Fibroblast of skin of right quadriceps (primary cell): ENCODE data around the gene TCERG1L.

ENCODE experiments used
- DNase-seq: peaks from one replicate; pipeline ENCODE4 v3.0.0-alpha.2; 2013

TCERG1L gene

DNA sequence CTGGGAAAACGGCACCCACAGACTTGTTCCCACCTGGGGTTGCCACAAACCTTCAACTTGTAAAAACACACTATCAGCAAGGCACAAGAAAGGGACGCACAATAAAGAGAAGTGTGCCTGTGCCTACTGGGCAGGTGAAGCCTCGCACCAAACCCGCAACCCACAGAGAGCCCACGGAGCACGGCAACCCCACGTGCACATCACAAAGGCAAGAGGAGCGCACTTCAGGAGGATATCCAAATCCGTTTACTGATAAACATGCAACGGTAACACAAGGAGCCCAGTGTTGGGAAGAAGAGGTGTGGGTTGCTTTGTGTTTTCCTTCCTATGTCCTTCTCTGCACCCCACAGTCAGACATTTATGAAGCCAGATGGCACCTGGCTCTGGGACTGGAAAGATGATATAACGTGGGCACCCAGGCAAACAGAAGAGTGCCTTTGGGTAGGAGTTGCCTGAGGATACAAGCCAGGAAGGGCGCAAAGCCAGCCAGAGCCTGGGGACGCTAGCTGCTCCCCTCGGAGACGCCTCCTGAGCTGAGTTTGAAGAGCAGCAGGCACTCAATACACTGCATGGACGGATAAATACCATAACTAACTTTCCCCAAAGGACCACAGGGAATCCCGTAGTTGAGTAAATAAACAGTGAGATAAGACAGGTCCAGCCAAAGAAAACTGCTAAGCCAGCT is 41.6 kb downstream of the TCERG1L start:
- DNase-seq = no peak

DNA sequence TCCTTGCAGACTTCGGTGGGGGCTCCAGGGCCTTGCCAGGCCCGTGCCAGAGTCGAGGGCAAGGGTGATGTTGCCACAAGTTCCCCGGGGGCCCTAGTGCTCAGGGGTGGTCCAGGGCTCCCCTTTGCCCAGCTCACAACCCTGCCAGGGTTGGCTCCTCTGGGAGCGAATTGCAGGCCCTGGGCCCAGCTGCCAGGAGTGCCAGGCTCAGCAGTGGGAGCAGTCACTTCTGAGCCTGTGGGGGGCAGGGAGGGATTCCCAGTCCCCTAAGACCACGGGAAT is 43.8 kb downstream of the TCERG1L start:
- DNase-seq = no peak

DNA sequence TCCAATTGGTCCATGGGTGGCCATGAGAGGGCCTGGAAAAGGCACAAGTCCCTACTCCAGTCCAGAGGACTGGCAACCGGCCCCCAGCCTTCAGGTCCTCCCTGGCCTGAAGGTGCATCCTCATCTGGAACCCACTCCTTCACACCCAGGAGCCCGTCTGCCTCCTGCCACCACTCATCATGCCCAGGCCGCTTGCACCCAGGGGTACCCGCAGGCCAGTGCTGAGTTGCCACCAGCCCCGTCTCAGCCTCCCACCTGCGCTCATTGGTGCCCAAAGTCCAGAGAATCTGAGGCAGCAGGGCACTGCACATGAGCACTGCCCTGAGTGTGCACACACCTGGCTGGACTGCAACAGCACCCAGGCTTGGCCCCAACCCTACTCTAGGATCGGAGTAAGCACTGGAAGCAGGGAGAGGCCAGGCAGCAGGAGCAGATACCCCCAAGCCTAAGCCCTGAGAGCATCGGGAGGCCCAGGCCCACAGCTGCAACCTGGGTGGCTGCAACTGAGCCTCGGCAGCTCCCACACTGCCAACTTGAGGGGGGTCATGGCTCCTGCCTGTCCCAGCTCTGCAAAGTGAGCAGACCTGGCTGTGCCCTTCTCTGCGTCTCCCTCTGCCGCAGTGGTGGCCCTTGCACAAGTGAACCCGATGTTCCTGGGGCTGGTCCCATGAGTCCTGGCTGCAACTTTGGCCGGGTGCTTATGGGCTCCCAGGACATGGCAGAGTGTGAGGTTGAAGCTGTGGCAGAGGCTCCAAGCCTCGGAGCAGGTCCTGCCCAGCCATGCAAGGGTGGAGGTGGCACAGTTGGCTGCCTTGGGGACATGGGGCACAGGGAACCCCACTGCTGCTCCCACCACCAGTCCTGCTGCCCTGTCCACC is 44.3 kb downstream of the TCERG1L start:
- DNase-seq = no peak

DNA sequence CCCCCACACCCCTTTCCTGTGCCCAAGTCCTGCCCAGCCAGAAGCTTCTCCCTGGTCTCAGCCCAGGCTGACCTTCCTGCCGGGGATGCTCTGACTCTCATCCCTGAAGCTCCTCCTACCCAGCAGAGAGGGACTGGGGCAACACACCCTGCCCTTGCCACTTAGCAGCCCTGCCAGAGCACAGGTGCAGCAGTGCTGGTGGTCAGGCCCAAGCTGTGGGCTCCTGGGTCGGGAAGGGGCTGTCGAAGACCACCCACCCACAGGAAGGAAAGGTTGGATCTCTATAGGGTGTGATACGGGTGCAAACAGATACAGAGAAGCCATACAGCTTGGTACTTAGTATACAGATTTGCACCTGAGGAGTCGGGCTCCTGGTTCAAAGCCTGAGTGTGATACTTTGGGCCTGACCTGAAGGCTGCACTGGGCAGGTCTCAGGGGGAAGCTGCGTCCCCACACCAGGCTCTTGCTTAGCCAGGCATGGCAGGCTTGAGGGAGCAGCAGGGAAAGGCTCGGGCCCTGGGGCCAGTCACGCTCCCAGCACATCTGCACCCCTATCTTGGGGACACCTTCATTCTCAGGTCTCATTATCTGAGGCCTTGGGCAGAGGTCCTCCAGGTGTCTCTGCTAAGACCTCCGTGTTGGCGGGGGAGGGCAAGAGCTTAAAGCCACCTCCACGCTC is 47.3 kb downstream of the TCERG1L start:
- DNase-seq = no peak

DNA sequence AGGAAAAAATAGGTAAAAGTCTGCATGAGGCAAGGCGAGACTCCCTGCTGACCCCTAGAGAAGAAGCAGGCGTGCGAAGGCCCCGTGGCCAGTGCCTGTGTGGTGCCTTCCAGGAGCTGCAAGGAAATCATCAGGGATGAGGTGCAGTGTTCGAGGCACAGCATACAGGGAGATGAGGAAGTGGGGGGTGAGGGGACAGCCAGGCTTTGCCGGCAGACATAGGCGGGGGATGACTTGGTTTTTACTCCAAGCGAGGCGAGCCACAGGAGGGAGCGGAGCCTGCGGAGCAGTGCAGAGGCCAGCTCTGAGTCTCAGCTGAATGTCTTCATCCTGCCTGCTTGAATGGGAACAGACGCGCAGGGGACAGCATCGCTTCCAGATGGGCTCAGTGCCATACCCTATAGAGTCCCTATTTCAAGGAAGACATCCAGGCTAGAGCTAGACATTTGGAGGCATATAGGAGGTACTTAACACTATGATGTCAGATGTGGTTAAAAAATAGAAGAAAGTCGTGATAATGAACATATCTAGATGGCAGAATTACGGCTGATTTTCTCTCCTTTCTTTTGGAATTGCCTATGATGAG is 49.5 kb downstream of the TCERG1L start:
- DNase-seq = no peak

DNA sequence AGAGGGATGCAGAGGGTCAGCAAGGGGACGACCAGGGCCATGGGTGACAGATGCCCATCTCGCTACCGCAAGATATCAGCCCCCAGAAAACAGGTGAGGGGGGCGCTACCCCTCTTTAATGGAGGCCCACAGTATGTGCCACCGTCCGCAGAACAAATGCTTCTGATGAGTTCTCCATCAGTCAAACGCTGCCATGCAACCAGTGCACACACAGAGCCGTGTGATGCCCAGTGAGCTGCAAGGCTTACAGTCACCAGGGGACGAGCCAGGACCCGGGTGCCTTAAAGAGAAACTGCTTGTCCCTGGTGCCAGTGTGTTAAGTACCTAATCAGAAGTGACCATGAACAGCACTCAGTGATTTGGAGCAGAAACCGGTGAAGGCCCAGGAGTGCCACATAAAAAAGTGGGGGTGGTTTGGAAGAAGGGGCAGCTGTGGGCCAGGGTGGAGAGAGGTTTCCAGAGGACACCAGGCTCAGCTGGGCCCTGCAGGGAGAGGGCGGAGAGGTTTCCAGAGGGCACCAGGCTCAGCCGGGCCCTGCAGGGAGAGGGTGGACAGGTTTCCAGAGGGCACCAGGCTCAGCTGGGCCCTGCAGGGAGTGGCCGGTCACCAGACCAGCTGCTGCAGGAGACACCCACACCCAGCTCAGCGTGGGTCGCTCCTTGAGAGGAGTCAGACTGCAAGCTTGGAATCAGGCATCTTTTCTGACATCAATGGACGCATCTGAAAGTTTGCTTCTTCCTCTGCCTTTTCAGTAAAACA is 50.9 kb downstream of the TCERG1L start:
- no peak for DNase-seq

DNA sequence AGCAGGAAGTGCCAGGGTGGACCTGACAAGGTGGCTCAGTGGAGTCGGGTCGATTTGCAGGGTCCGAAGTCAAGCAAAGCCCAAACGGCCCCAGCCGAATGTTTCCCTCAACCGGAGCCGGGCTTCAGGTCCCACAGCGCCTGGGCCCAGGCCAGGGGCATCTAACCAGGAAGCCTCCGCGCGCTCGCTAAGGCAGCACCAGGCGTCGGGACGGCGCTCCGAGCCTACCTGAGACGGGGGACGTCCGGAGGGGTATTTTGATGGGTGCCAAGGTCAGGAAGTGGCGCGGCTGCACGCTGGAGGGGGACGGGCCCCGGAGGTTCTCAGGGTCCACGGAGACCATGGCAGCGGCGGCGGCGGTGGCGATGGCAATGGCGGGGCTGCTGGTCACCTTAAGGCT is 51.5 kb downstream of the TCERG1L start:
- DNase-seq = no peak

DNA sequence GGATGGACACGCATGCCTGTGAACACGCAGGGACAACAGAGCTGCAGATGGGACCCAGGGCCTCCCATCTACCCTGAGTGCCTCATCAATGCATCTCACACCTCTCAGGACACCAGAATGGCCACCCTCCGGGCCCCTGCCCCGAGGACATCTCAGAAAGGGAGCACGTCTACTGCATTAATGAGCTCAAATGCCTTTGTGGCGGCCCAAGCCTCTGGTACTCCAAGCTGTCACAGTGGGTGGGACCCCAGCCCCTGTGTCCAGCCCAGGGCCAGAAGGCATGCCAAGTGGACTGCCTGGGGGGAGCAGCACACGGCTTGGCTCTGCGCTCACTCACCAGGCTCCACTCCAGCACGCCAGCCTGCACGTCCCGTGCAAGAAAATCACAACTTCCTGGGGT is 52.0 kb downstream of the TCERG1L start:
- no peak for DNase-seq

DNA sequence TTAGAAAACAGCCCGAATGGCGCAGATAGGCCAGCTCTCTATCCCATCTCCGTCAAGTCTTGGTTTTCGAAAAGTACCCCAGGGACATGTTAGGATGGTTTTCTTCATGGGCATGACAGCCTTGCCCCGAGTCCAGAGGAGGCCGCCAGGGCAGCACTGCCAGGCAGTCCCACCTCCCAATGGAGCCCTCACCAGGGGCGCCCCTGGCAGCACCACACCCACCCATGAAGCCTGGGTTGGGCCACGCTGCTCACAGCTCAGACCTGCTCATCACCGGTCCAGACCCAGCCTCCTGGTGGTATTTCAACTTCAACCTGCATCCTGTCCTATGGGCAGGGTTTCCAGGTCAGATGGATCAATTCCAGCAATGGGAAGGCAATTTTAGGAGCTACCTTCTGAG is 53.3 kb downstream of the TCERG1L start:
- no peak for DNase-seq

DNA sequence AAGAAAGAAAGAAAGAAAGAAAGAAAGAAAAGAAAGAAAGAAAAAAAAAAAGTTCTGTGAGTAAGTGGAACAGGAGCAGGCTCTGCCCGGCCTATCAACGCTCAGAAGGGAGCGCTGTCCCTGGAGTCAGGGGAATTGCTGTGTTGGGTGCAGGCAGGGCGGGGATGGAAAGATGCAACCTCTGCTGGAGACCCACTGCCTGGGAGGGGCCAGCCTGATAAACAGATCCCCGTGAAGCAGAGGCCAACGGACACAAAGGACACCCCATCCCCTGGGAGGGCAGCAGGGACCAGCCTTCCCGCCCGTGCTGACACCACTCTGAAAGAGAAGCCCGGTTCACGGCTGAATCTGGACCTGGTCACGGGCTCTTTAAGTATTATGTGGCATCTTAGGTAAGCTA is 54.5 kb downstream of the TCERG1L start:
- DNase-seq = no peak

DNA sequence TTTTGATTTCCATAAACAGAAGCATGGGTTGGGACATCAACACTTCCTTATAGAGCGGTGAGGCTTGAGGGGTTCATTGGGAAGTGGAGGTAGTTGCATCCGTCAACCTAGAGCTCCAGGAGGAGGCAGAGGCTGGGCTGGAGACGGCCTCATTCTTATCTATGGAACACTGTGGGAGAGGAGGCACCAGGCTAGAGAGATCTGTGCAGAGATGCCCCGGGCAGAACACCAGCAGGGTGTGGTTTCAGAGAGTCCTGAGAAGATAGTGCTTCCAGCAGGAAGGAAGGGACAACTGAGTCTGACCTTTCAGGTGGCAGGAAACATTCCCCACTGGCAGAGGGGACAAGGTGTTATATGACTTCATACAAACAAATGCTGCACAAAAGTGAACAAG is 56.7 kb downstream of the TCERG1L start:
- DNase-seq = no peak

DNA sequence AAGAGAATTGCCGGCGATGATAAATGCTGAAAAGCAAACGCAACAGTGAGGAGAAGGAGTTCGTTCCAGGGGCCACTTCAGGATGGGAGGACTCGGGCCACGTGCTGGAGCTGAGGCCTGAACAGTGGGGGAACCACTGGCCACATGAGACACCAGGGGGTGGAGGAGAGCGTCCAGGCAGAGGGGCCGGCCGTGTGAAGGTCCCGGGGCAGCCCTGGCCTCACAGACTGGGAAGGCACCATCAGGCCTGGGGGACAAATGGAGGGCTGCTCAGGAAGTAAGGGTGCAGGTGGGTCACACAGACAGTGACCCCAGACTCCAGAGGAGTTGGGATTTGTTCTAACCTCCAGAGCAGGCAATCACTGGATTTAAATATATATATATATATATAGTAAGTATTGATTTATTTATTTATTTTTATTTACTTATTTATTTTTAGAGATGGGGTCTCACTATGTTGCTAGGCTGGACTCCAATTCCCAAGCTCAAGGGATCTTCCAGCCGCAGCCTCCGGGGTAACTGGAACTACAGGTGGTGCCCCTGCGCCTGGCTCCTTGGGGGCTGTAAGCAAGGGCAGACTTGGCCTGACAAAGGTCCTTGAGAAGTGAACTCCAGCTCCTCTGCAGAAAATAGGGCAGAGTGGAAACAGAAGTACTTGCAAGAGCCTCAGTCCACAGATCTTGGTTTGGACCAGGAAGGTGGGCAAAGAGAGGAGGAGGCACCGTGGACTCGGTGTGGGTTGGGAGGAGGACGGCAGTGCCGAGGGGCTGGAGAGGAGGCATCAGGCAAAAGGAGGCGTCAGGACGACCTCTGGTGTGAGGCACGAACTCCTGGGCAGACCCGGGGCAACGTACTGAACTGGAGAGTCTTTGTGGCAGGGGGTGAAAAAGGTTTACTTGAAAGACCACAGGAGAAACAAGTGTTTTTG is 57.3 kb downstream of the TCERG1L start:
- no peak for DNase-seq

DNA sequence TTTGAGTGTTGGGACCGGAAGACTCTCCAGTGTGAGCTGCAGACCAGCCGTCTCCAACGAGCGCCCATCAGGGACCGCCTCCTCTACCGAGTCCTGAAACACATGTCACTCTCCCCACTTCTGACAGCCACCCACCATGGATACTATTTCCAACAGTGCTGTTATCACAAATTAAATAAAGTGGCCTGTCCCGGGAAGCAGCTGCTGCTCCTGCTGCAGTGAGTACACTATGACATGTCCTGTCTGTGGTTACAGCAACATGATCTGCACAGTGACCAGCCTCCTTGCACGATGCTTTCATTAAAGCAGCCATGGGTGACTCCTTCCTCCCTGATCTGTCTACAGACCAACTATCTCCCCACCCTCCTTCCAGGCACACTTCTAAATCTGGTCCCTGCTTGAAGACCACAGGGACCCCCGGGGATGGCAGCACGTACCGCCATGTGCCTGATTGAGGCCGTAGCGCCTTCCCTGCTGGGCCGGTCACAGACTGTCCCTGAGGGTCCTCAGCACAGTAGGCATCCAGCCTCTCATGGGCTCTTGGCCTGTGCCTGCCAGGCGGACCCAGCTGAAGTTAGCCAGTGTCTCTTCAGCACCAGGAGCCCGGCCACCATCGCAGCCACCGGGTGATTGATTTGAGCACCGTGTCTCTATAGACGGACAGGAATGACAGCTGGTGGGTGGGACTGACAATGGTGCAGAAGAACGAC is 58.8 kb downstream of the TCERG1L start:
- no peak for DNase-seq

DNA sequence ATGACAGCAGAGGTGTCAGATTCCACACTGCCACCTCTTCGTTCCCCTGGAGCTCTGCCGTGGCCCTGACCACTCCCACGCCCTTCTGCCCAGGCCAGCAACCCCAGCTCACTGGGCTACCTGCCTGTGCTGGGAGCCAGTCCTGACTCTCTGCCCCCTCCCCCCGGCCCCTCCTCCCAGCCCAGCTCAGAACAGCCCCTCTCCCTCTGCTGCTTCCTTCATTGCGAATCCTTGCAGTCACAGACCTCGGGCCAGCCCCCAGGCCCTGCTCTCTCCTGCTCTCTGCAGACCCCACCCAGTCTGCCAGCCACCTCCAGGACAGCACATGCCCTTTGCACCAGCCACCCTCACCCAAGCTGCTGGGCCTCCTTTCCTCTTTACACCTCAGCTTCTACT is 60.4 kb downstream of the TCERG1L start:
- DNase-seq = no peak

DNA sequence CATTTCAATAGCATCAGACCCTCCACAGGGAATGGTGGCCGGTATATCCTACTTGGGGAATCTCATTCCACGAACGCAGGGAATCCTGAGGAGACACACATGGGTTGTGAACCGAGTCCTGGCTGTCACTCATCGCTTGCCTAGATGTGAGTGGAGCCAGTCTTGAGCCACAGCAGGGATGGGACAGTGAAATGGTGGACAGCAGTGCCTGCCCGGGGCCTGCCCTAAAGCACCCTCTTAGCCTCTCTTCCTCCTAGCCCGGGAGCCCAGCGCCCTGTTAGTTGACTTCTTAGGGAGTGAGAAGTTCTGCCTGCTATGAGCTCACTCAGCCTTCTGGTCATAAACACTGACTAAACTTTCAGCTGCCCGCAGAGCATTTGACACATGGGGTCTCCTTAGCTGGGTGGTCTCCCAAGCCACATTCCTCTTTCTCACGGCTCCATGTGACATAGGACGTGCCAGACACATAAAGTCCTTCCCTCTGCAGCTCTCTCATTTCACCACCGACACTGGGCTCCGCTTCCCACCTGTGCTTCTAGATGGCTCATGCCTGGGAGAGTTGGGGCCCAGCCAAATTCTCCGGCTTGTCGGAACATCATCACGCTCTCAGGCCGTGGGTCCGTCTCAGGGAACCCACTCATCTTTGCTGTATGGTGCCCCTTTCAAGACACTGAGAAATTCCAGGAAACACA is 60.9 kb downstream of the TCERG1L start:
- DNase-seq = no peak

DNA sequence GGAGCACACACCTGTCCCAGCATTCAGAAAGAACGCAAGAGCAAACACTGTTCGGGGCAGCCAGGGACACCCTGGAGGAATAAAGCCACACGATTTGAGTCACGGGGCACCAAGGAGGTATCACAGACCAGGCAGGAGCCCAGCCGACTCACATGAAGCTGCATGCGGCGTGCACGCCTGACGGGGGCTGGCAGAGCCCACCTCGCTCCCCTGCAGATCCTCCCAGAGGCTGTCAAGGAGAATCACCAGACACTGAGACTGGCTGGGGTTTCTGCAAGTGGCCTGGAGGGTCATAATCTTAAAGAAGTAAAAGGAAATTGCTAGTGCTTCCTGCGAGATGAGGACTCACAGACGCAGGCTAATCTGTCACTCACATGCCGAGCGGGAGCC is 61.6 kb downstream of the TCERG1L start:
- no peak for DNase-seq

DNA sequence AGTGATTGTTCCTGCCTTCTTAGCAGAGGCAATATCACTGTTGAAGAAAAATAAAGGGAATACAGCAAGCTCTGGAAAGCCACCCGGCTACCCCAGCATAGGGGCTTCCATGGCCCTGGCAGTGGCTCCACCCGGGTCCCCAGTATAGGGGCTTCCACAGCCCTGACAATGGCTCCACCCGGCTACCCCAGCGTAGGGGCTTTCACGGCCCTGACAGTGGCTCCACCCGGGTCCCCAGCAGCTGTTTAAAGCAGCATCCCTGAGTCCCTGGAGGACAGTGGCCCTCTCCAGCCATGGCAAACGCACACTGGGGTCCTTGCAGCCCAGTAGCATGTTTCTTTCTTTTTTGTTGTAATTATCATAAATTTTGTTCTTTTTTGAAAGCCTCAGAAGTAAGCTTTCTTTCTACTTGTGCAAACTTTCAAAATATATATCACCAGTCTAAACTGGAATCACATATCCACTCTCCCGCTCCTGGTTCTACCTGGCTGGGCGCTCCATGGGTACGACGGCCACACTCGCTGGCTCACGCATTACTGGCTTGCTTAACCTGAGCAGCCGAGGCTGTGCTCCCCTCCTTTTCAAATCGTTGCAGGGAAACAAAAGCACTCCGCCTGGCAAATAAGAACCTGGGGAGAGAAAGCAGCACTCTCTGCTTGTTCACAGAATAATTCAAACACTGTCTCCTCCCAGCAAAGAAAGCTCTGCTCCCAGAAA is 62.1 kb downstream of the TCERG1L start:
- DNase-seq = no peak

DNA sequence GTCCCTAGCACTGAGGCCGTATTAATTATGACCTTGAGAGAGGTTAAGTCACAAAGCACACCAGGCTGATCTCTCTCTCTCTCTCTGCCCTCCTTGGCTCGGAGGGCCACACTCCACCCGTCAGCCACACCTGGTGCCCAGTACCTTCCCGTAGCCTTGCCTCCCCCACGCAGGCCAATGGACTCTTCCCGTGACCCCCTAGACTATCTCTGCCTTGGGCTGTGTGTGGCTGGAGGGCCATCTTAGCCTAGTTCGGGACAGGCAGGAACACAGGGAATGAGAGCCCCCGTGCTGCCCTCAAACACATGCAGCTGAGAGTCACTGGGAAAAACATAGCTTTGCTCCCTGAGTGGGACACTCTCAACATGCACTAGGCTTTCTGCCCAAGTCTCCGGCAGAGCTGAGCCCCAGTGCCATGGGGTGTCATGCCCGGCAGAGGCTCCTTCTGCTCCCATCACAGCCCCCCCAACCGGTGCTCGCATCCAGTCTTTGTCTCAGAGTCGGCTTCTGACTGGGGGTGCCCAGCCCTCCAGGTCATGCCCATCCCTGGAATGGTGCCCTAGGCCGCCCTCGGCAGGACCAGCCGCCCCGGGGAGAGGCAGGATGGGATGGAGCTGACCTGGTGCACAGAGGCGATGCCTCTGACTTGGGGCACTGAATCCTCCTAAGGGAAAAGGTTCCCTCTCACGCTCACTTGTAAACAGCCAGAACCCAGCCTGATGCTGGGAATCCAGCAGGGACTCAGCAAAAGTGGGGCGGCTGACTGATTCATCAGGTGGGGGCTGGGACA is 63.0 kb downstream of the TCERG1L start:
- DNase-seq = no peak

DNA sequence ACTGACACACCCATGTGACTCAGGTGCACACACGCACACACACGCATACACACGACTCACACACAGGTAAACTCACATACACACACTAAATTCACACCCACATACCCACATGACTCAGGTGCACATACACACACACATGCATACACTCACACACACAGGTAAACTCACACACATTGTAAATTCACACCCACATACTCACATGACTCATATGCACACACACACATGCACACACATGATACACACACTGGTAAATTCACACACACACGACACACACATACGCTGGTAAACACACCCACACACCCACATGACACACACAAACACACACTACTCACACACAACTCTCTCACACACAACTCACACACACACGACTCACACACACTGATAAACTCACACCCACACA is 63.6 kb downstream of the TCERG1L start:
- DNase-seq = no peak
